ENCODE data around the gene CD52. TPM values are rescaled to one million over a fixed set of nuclear protein-coding genes. Genes with fewer than 3 reads are reported as not detected.

Gene CD52
- total RNA-seq, 1 experiment from 2014 or later: 2.0 TPM

DNA sequence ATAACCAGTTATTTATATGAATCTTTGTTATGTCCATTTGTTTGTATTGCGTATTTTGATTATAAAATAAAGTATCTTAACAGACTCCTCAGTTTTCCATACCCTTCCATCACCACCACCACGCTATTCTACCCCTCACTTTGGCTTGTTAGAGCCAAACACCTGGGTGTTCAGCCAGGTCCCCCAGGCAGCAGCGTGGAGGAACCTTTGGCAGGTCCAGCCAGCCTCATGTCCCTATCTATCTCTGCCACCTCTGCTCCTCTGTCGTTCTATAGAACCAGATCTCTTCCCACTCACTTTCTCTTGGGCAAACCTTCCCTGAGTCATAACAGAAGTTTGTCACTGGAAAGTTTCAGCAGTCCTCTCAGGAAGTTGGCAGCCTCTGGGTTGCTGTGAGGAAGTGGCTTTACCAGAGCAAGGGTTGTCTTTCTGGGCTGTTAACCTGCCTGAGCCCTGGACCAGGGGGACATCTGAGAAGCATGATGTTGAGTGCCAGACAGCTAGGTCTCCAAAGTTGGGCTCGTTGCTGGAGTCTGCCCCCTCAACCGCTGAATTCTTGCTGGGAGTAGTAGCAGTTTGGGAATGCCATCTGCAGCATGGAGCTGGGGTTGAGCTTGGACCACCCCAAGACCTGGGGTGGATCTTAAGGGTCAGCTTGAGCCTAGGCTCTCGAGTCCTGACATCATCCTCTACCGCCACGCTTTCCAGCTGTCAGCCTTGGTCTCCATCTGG, 38.9 kb upstream of the CD52 start:
- H3K4me1 ChIP-seq (ENCODE audit: control insufficient read depth in 1 of 2, insufficient read depth in 2 of 2, low read length in 2 of 2): peaks cover 33 to 93% of the 10 kb centered on the region in 2 experiments
- CTCF ChIA-PET: interaction anchor here (0.7 to 2.0 kb wide), 10 partner anchors 9 to 138 kb away, joined by 3 to 9 read pairs (median 4); partner anchors contain the start of genes CEP85 and CNKSR1
- H3K9ac ChIP-seq (ENCODE audit: low read length): peak overlapping the region; percentile 83
- TSS peak; percentile 38 for BruUV-seq (replicated peaks)
- ATAC-seq: no peak
- peaks cover 18 to 31% of the 10 kb centered on the region in 2 experiments for H3K36me3 ChIP-seq (ENCODE audit: control insufficient read depth in 1 of 2, insufficient read depth in 2 of 2, low read length in 2 of 2)
- RAD21 ChIA-PET (ENCODE audit: low non-redundant PET in 1 of 2, low total read pairs in 2 of 2, uncharacterized antibody in 2 of 2, unreplicated experiment in 2 of 2): interaction anchor here in 1 of 2 experiments (1.0 kb wide), 1 partner anchor 139 kb away, joined by 4 read pairs; no protein-coding TSS in a partner anchor
- H4K20me1 ChIP-seq (ENCODE audit: insufficient read depth): no peaks in the 10 kb centered on the region
- H3K4me2 ChIP-seq (ENCODE audit: low read length): peak overlapping the region; percentile 97
- no peak for TF ChIP-seq FOSL1 (IDR thresholded peaks at IDR 0.05; ENCODE audit: low read depth)
- no peak for TF ChIP-seq SIN3A (IDR thresholded peaks at IDR 0.05; ENCODE audit: low read depth)
- TF ChIP-seq ZFX (IDR thresholded peaks at IDR 0.05): no peak
- no peak for TF ChIP-seq TCF7L2 (IDR thresholded peaks at IDR 0.05; ENCODE audit: borderline replicate concordance, extremely low read depth, insufficient read depth, insufficient read length)
- POLR2A ChIA-PET: interaction anchor here (1.0 kb wide), 1 partner anchor 99 kb away, joined by 5 read pairs; no protein-coding TSS in a partner anchor
- no peaks in the 10 kb centered on the region for H3K9me3 ChIP-seq (ENCODE audit: control insufficient read depth in 1 of 2, insufficient read depth in 1 of 2, low read depth in 1 of 2, low read length in 2 of 2)
- DNase-seq (ENCODE audit: low read depth, low spot score): no peak
- H3K27me3 ChIP-seq (ENCODE audit: insufficient read depth, low read length): no peaks in the 10 kb centered on the region
- intact Hi-C loops (cut with micrococcal nuclease): loop anchor here (5.0 kb wide), 1 partner anchor 242 kb away; no protein-coding TSS in a partner anchor
- peak overlapping the region; percentile 81 for H3K27ac ChIP-seq (ENCODE audit: low read depth, low read length)
- H3K4me3 ChIP-seq (replicated peaks in 1 of 2; ENCODE audit: low read depth in 1 of 2, low read length in 2 of 2): peak overlapping the region; percentile 74 to 76
- H2AFZ ChIP-seq (ENCODE audit: low read depth, low read length, poor library complexity, severe bottlenecking): no peak overlapping the region
- no peaks in the 10 kb centered on the region for H3K9me2 ChIP-seq (ENCODE audit: insufficient read depth)
- peaks cover 20% of the 10 kb centered on the region for H3K79me2 ChIP-seq (ENCODE audit: insufficient read depth, low read length)

DNA sequence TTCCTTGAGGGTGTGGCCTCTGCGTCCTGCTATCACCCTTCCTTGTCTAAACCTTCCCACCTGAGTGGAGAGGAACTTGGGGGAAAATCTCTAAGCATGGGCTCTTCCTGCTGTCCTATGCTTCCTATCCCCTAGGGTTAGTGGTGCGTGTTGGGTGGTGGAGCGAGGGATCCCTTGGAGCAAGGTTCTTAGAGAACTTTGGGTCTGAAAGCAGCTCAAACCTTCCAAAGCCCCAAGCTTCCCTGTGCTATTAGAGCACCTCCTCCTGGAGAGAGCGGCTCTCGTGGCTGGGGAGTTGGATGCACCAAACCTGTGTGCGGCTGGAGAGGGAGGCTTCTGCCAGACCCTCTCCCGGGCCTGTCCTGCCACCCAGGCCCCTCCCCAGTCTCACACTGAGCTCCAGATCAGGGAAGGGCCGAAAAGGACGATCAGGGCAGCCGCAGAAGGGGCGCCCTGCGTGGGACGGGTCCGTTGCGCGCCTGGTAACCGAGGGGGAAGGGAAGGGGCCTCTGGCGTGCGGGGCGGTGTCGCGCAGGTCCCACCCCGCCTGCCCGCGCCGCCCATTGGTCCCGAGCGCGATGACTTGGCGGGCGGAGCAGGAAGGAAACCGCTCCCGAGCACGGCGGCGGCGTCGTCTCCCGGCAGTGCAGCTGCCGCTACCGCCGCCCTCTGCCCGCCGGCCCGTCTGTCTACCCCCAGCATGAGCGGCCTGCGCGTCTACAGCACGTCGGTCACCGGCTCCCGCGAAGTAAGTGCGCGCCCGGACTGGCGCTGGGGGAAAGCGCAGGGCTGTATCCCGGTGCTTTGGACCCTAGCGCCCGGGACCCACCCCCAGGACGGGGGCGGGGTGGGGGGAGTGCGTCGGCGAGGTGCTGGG, 38.1 kb upstream of the CD52 start, which contains the start of gene SH3BGRL3:
SH3BGRL3 (plus strand) TSS at position 631 of the 877 bp plus-strand sequence; CDS start at position 701, 70 bp downstream.
- DNase-seq (ENCODE audit: low read depth, low spot score): peak; percentile 57
- H3K4me2 ChIP-seq (ENCODE audit: low read length): peak within 1 kb of the TSS; percentile 97
- no TSS peak for BruUV-seq (replicated peaks)
- POLR2A ChIA-PET: interaction anchor here (1.0 kb wide), 1 partner anchor 98 kb away, joined by 5 read pairs; no protein-coding TSS in a partner anchor
- CTCF ChIA-PET: interaction anchor here (0.6 to 2.0 kb wide), 11 partner anchors 10 to 137 kb away, joined by 3 to 9 read pairs (median 4); partner anchors contain the start of genes CEP85 and CNKSR1
- H3K36me3 ChIP-seq (ENCODE audit: control insufficient read depth in 1 of 2, insufficient read depth in 2 of 2, low read length in 2 of 2): peaks cover 13 to 23% of the 10 kb centered on the region in 2 experiments
- H3K9ac ChIP-seq (ENCODE audit: low read length): peak within 1 kb of the TSS; percentile 83
- no peaks in the 10 kb centered on the region for H4K20me1 ChIP-seq (ENCODE audit: insufficient read depth)
- no peak within 1 kb of the TSS for H2AFZ ChIP-seq (ENCODE audit: low read depth, low read length, poor library complexity, severe bottlenecking)
- RAD21 ChIA-PET (ENCODE audit: low non-redundant PET in 1 of 2, low total read pairs in 2 of 2, uncharacterized antibody in 2 of 2, unreplicated experiment in 2 of 2): interaction anchor here in 1 of 2 experiments (1.0 kb wide), 1 partner anchor 138 kb away, joined by 4 read pairs; no protein-coding TSS in a partner anchor
- intact Hi-C loops (cut with micrococcal nuclease): loop anchor here (5.0 kb wide), 1 partner anchor 242 kb away; no protein-coding TSS in a partner anchor
- no peaks in the 10 kb centered on the region for H3K9me2 ChIP-seq (ENCODE audit: insufficient read depth)
- TF ChIP-seq CEBPB (IDR thresholded peaks at IDR 0.05; ENCODE audit: low read depth) (no peak), POLR2A (IDR thresholded peaks at IDR 0.05; ENCODE audit: borderline replicate concordance, extremely low read depth, insufficient read depth, insufficient read length) (peak; percentile 68), POLR2AphosphoS5 (IDR thresholded peaks at IDR 0.05; ENCODE audit: low read depth, low read length) (peak; percentile 96), ZNF274 (IDR thresholded peaks at IDR 0.05; ENCODE audit: low read depth, low read length) (no peak), ZFX (IDR thresholded peaks at IDR 0.05) (peak; percentile 30; the same call in 1 of the 2 replicates)
- TF ChIP-seq, protein P1, sequence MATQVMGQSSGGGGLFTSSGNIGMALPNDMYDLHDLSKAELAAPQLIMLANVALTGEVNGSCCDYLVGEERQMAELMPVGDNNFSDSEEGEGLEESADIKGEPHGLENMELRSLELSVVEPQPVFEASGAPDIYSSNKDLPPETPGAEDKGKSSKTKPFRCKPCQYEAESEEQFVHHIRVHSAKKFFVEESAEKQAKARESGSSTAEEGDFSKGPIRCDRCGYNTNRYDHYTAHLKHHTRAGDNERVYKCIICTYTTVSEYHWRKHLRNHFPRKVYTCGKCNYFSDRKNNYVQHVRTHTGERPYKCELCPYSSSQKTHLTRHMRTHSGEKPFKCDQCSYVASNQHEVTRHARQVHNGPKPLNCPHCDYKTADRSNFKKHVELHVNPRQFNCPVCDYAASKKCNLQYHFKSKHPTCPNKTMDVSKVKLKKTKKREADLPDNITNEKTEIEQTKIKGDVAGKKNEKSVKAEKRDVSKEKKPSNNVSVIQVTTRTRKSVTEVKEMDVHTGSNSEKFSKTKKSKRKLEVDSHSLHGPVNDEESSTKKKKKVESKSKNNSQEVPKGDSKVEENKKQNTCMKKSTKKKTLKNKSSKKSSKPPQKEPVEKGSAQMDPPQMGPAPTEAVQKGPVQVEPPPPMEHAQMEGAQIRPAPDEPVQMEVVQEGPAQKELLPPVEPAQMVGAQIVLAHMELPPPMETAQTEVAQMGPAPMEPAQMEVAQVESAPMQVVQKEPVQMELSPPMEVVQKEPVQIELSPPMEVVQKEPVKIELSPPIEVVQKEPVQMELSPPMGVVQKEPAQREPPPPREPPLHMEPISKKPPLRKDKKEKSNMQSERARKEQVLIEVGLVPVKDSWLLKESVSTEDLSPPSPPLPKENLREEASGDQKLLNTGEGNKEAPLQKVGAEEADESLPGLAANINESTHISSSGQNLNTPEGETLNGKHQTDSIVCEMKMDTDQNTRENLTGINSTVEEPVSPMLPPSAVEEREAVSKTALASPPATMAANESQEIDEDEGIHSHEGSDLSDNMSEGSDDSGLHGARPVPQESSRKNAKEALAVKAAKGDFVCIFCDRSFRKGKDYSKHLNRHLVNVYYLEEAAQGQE (IDR thresholded peaks at IDR 0.05; ENCODE audit: low read depth): no peak
- TF ChIP-seq, protein P2, sequence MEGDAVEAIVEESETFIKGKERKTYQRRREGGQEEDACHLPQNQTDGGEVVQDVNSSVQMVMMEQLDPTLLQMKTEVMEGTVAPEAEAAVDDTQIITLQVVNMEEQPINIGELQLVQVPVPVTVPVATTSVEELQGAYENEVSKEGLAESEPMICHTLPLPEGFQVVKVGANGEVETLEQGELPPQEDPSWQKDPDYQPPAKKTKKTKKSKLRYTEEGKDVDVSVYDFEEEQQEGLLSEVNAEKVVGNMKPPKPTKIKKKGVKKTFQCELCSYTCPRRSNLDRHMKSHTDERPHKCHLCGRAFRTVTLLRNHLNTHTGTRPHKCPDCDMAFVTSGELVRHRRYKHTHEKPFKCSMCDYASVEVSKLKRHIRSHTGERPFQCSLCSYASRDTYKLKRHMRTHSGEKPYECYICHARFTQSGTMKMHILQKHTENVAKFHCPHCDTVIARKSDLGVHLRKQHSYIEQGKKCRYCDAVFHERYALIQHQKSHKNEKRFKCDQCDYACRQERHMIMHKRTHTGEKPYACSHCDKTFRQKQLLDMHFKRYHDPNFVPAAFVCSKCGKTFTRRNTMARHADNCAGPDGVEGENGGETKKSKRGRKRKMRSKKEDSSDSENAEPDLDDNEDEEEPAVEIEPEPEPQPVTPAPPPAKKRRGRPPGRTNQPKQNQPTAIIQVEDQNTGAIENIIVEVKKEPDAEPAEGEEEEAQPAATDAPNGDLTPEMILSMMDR (IDR thresholded peaks at IDR 0.05 in 2 of 3, conservative IDR thresholded peaks at IDR 0.05 in 1 of 3; ENCODE audit: borderline replicate concordance in 1 of 3, insufficient read depth in 1 of 3, low read depth in 2 of 3, low read length in 2 of 3): peak in 2 of 3 experiments; percentile 70 to 77; a peak in 4 of 6 replicates
- H3K27ac ChIP-seq (ENCODE audit: low read depth, low read length): peak within 1 kb of the TSS; percentile 81
- no peaks in the 10 kb centered on the region for H3K9me3 ChIP-seq (ENCODE audit: control insufficient read depth in 1 of 2, insufficient read depth in 1 of 2, low read depth in 1 of 2, low read length in 2 of 2)
- peak within 1 kb of the TSS; percentile 74 to 76 for H3K4me3 ChIP-seq (replicated peaks in 1 of 2; ENCODE audit: low read depth in 1 of 2, low read length in 2 of 2)
- ATAC-seq: peak; percentile 79
- no peaks in the 10 kb centered on the region for H3K27me3 ChIP-seq (ENCODE audit: insufficient read depth, low read length)
- peaks cover 41 to 95% of the 10 kb centered on the region in 2 experiments for H3K4me1 ChIP-seq (ENCODE audit: control insufficient read depth in 1 of 2, insufficient read depth in 2 of 2, low read length in 2 of 2)
- peaks cover 20% of the 10 kb centered on the region for H3K79me2 ChIP-seq (ENCODE audit: insufficient read depth, low read length)
